Testis (tissue), 2 donors: Measurements from ENCODE around the gene ATP10B.

ENCODE experiments used
- CTCF ChIP-seq, 3 experiments: fragments of 450-650 bp in 2 of 3; fragments of 200-600 bp in 1 of 3; sonication (generic) in 1 of 3; IDR thresholded peaks; one replicate each; pipeline ENCODE4 v1.5.1; 2016 to 2019; ENCODE audit warnings: antibody characterized with exemption in 3 of 3, mild to moderate bottlenecking in 2 of 3, moderate library complexity in 1 of 3
- POLR2A ChIP-seq: fragments of 450-650 bp; IDR thresholded peaks from one replicate; pipeline ENCODE4 v1.6.1; 2017; ENCODE audit warnings: antibody characterized with exemption, mild to moderate bottlenecking, moderate library complexity

- TF ChIP-seq POLR2A (no peak), CTCF (IDR thresholded peaks at IDR 0.05) (no peak)
These were observed 286.6 kb downstream of the ATP10B start for GRCh38 chr5:160565376-160565775.
